AG10803 (cell line): ENCODE results near the gene TSPAN14.
A peak's percentile ranks its signal among the peaks of the same experiment; 100 is the strongest.

Experiments
- DNase-seq: peaks from one replicate; pipeline ENCODE4 v3.0.0; 2010; ENCODE audit warnings: low read depth
- H3K4me3 ChIP-seq: 2 replicates; pipeline ENCODE4 v1.5.1; 2011; ENCODE audit warnings: mild to moderate bottlenecking, low read length, control low read depth
- TF ChIP-seq, protein P1 (sequence below): conservative IDR thresholded peaks from 2 replicates; pipeline ENCODE4 v1.5.1; 2011; ENCODE audit warnings: mild to moderate bottlenecking, low read length, control low read depth, inconsistent platforms

The TSPAN14 gene

DNA sequence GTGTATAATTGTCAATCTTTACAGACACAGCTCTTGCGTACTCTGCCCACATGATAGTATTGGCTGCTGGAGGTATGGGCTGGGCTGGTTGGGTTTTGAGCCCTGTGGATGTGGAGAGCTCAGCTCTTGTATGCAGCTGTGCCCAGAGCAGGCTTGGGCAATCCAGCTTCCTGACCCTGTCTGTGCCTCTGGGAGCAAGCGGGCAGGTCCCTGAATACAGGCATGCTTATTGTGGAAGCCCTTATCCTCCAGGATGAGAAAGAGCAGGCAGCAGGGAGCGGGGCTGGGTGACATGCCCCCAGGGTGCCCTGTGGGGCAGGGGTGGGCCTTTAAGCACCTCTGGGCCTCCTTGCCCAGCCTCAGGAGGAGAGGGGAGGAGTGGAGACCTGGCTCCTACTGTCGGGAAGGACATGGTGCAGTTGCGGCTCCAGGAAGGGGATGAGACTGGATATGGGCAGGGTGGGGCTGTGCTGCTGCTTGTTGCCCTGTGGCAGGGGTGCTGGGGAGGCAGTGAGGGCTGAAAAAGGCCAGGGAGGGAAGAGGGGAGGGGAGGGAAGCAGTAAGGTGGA, 50.9 kb downstream of the TSPAN14 start:
- no peak for DNase-seq
- TF ChIP-seq, protein P1, sequence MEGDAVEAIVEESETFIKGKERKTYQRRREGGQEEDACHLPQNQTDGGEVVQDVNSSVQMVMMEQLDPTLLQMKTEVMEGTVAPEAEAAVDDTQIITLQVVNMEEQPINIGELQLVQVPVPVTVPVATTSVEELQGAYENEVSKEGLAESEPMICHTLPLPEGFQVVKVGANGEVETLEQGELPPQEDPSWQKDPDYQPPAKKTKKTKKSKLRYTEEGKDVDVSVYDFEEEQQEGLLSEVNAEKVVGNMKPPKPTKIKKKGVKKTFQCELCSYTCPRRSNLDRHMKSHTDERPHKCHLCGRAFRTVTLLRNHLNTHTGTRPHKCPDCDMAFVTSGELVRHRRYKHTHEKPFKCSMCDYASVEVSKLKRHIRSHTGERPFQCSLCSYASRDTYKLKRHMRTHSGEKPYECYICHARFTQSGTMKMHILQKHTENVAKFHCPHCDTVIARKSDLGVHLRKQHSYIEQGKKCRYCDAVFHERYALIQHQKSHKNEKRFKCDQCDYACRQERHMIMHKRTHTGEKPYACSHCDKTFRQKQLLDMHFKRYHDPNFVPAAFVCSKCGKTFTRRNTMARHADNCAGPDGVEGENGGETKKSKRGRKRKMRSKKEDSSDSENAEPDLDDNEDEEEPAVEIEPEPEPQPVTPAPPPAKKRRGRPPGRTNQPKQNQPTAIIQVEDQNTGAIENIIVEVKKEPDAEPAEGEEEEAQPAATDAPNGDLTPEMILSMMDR, result no peak
- no peak overlapping the region for H3K4me3 ChIP-seq

DNA sequence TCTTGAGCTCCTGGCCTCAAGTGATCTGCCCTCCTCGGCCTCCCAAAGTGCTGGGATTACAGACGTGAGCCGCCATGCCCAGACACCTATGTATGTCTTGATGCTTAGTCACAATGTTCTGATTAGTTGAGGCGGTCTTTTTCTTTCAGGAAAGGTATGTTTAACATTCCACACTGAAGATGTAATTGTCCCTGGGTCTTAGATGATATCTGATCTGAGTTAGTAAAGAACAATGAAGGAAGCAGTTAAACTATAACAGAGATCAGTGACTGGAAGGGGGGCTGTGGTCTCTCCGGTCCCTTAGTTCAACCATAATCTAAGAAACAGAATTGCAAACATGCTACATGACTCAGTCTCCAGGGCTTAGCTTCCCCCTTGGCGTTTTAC, 52.1 kb downstream of the TSPAN14 start:
- H3K4me3 ChIP-seq, result no peak overlapping the region
- DNase-seq, result no peak
- TF ChIP-seq, protein P1, result no peak

DNA sequence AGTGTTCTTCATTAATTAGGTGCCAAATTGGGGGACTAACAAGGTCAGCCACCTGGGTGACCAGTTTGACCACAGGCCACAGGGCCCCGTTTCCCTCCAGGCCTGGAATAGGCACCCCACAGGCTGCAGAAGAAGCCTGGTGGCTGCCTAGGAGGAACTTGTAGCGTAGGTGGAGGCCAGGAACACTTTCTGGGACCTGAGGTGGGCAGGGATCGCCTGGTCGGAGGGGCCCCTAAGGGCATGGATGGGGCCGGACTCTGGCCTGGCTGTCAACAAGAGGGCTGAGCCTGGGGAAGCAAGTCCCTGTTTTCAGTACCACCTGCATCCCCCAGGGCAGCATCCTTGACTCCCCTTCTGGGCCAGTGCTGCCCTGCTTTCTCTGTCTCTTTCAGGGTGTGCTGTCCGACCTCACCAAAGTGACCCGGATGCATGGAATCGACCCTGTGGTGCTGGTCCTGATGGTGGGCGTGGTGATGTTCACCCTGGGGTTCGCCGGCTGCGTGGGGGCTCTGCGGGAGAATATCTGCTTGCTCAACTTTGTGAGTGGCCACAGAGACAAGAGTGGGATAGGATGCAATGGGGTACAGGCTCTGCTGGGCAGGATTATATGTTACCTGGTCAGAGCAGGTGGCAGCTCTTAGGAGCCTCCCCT, 52.9 kb downstream of the TSPAN14 start:
- H3K4me3 ChIP-seq, result no peak overlapping the region
- TF ChIP-seq, protein P1, result no peak
- no peak for DNase-seq

DNA sequence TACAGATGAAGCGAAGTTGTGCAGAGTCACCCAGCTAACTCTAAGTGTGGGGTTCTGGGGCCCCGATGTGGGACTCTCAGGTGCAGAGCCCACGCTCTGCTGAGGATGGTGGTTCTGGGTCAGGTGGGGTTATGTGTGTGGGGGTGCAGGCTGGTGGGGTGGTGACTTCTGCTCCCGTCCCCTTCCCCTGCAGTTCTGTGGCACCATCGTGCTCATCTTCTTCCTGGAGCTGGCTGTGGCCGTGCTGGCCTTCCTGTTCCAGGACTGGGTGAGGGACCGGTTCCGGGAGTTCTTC, 54.9 kb downstream of the TSPAN14 start:
- TF ChIP-seq, protein P1, result no peak
- no peak overlapping the region for H3K4me3 ChIP-seq
- no peak for DNase-seq

DNA sequence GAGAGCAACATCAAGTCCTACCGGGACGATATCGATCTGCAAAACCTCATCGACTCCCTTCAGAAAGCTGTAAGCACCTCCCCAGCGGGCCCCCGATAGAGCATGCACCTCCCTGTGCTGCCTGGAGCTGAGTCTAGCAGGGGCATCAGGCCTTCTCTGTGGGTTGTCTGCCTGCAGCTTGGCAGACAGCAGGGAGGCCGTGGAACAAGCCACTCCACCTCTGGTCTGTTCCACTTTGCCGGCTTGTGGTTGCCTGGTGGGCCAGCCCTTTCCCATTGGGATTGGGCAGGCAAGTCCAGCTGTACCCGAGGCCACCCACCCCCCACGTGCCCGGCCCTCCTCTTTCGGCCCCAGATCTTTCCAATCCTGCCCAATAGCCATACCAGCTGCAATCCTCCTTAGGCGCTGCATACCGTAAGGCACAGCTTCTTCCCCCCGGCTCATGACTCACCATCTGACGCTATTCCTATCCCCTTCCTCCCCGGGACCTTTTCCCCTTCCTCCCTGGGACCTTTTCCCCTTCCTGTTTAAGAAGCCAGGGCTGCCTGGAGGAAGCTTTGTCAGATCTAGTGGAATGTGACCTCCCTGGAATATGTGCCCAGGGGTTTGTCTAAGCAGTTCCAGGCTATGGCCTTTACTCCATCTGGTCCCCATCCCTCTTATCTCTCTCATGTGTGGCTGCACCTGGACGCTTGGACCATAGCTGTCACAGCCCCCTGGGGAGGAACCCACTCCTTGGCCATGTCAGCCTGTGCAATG, 55.5 kb downstream of the TSPAN14 start:
- peak; percentile 58 for DNase-seq
- no peak overlapping the region for H3K4me3 ChIP-seq
- TF ChIP-seq, protein P1, result no peak

DNA sequence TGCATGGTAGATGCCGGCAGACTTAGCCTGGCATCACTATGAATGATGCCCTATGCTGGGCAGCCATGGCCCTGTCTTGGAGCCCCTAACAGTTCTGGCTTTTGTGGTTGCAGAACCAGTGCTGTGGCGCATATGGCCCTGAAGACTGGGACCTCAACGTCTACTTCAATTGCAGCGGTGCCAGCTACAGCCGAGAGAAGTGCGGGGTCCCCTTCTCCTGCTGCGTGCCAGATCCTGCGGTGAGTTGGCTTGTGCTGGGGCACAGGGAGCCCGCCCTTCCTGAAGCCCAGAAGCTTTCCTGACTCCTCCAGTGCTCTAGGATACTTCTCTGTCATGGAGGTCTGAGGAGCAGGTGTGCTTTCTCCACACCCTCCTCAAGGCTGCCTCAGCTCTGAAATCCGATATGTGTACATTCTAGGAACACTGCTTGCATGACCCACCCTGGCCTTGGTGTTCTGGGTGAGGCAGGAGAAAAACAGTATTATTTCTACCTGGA, 58.0 kb downstream of the TSPAN14 start:
- TF ChIP-seq, protein P1, result no peak
- H3K4me3 ChIP-seq, result no peak overlapping the region
- no peak for DNase-seq

DNA sequence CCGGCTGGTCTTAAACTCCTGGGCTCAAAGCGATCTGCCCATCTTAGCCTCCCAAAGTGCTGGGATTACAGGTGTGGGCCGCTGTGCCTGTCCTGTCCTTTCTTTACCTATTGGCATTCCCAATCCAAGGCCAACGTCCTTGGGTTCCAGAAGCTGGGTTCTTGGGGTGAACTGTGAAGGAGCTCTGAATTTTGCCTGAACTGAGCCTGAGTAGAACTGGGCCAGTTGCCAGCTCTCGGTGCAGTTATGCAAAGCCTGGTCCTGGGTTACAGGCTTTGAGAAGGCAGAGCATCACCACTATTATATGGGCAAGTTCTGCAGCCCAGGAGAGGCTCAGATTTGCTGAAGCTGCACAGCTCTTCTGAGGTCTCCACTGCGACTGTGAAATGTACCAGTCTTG, 59.0 kb downstream of the TSPAN14 start:
- no peak for DNase-seq
- TF ChIP-seq, protein P1, result no peak

More for the DNA sequence above, 59.0 kb downstream of the TSPAN14 start:
- H3K4me3 ChIP-seq, result no peak overlapping the region
